GM19452 (cell line): ENCODE data around the gene ADAMTS5.

ENCODE experiments used
- ATAC-seq: cut with Tn5 transposase; IDR thresholded peaks from one replicate; pipeline ENCODE4 v1.9.1; 2021; ENCODE audit not compliant: unreplicated experiment

ADAMTS5 gene

GRCh38 chr21:26949830-26950229 lies 17.1 kb downstream of the ADAMTS5 start:
- ATAC-seq = no peak

- no peak for ATAC-seq
Measured at GRCh38 chr21:26948194-26948593, 18.7 kb downstream of the ADAMTS5 start.

GRCh38 chr21:26946744-26947446 lies 20.0 kb downstream of the ADAMTS5 start:
- no peak for ATAC-seq

- no peak for ATAC-seq
Measured at GRCh38 chr21:26945916-26946675, 20.8 kb downstream of the ADAMTS5 start.

- ATAC-seq = no peak
Measured at GRCh38 chr21:26943921-26944320, 23.0 kb downstream of the ADAMTS5 start.

GRCh38 chr21:26941421-26941820 lies 25.5 kb downstream of the ADAMTS5 start:
- ATAC-seq = no peak

- ATAC-seq = no peak
Measured at GRCh38 chr21:26939601-26940111, 27.2 kb downstream of the ADAMTS5 start.

- no peak for ATAC-seq
Measured at GRCh38 chr21:26936641-26937040, 30.2 kb downstream of the ADAMTS5 start.

GRCh38 chr21:26935977-26936376 lies 30.9 kb downstream of the ADAMTS5 start:
- no peak for ATAC-seq

GRCh38 chr21:26934383-26934782 lies 32.5 kb downstream of the ADAMTS5 start:
- no peak for ATAC-seq

GRCh38 chr21:26933448-26933847 lies 33.4 kb downstream of the ADAMTS5 start:
- no peak for ATAC-seq

- no peak for ATAC-seq
Measured at GRCh38 chr21:26925636-26926035, 41.3 kb downstream of the ADAMTS5 start.

GRCh38 chr21:26925122-26925521 lies 41.8 kb downstream of the ADAMTS5 start:
- ATAC-seq = no peak

GRCh38 chr21:26923986-26924385 lies 42.9 kb downstream of the ADAMTS5 start:
- ATAC-seq = no peak

- ATAC-seq = no peak
Measured at GRCh38 chr21:26920055-26920454, 46.8 kb downstream of the ADAMTS5 start.

- no peak for ATAC-seq
Measured at GRCh38 chr21:26918323-26919079, 48.4 kb downstream of the ADAMTS5 start.

- no peak for ATAC-seq
Measured at GRCh38 chr21:26916799-26917198, 50.1 kb downstream of the ADAMTS5 start.

GRCh38 chr21:26914557-26914956 lies 52.3 kb downstream of the ADAMTS5 start:
- no peak for ATAC-seq

GRCh38 chr21:26912466-26912865 lies 54.4 kb downstream of the ADAMTS5 start:
- no peak for ATAC-seq

- ATAC-seq = no peak
Measured at GRCh38 chr21:26909972-26910371, 56.9 kb downstream of the ADAMTS5 start.

GRCh38 chr21:26900980-26901379 lies 65.9 kb downstream of the ADAMTS5 start:
- no peak for ATAC-seq

GRCh38 chr21:26892151-26892550 lies 74.7 kb downstream of the ADAMTS5 start:
- no peak for ATAC-seq
